ENCODE results near the gene RAD21L1. TPM values are rescaled to one million over a fixed set of nuclear protein-coding genes. Genes with fewer than 3 reads are reported as not detected.

Gene RAD21L1
- total RNA-seq, 2 donors from 2014 or later = 1.4 TPM; not detected in 1

DNA sequence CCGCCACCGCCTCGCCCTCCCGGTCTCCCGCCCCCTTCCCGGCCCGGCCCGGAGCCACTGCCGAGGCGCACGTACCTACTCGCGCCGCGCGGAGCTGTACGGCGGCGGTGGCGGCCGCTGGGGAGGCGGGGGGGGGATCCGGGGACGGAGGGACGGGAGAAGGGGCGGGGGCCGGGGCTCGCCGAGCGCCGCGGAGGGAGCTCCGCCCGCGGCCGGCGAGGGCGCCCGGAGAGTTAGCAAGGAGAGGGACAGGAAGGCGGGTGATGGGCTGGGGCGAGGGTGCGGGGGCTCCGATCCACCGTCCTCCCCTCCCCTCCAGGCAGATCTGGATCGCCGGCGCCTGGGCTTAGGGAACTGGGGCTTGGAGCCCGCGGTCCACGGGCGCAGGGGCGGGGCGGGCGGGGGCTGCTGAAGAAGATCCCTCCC lies 40.5 kb upstream of the RAD21L1 start:
- no peak overlapping the region for H3K27ac Mint-ChIP-seq
- peak overlapping the region; percentile 62 for H3K4me3 Mint-ChIP-seq
- H3K4me1 Mint-ChIP-seq = no peaks in the 10 kb centered on the region
- TF ChIP-seq, protein P1, sequence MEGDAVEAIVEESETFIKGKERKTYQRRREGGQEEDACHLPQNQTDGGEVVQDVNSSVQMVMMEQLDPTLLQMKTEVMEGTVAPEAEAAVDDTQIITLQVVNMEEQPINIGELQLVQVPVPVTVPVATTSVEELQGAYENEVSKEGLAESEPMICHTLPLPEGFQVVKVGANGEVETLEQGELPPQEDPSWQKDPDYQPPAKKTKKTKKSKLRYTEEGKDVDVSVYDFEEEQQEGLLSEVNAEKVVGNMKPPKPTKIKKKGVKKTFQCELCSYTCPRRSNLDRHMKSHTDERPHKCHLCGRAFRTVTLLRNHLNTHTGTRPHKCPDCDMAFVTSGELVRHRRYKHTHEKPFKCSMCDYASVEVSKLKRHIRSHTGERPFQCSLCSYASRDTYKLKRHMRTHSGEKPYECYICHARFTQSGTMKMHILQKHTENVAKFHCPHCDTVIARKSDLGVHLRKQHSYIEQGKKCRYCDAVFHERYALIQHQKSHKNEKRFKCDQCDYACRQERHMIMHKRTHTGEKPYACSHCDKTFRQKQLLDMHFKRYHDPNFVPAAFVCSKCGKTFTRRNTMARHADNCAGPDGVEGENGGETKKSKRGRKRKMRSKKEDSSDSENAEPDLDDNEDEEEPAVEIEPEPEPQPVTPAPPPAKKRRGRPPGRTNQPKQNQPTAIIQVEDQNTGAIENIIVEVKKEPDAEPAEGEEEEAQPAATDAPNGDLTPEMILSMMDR (conservative IDR thresholded peaks at IDR 0.05) = no peak
- peaks cover 3% of the 10 kb centered on the region for H3K36me3 Mint-ChIP-seq (ENCODE audit: low read depth)
- no peaks in the 10 kb centered on the region for H3K36me3 ChIP-seq (ENCODE audit: control insufficient read depth, insufficient read depth, low read length)
- H3K9ac ChIP-seq (ENCODE audit: extremely low read depth, low read length, poor library complexity, severe bottlenecking) = no peak overlapping the region
- peaks cover 5% of the 10 kb centered on the region for H3K4me1 ChIP-seq (ENCODE audit: control insufficient read depth, insufficient read depth, low read length)
- peaks cover 49% of the 10 kb centered on the region for H3K27me3 Mint-ChIP-seq (ENCODE audit: insufficient read depth)
- H3K9me3 ChIP-seq (ENCODE audit: control insufficient read depth, low read length) = no peaks in the 10 kb centered on the region
- H3K27ac ChIP-seq (ENCODE audit: low read depth, low read length) = no peak overlapping the region
- H3K27me3 ChIP-seq (ENCODE audit: control insufficient read depth, insufficient read depth, low read length, poor library complexity, severe bottlenecking) = peaks cover 44% of the 10 kb centered on the region
- no peaks in the 10 kb centered on the region for H3K9me3 Mint-ChIP-seq
- H3K4me3 ChIP-seq (ENCODE audit: low read length) = peak overlapping the region; percentile 45
- WGBS, 2 experiments (ENCODE audit: insufficient coverage in 1 of 2, insufficient read length in 1 of 2) = 0% methylated on average over 41 of the region's 54 CpGs; no CpG with 5 or more reads in 1 of the 2 experiments
- no peak for DNase-seq

DNA sequence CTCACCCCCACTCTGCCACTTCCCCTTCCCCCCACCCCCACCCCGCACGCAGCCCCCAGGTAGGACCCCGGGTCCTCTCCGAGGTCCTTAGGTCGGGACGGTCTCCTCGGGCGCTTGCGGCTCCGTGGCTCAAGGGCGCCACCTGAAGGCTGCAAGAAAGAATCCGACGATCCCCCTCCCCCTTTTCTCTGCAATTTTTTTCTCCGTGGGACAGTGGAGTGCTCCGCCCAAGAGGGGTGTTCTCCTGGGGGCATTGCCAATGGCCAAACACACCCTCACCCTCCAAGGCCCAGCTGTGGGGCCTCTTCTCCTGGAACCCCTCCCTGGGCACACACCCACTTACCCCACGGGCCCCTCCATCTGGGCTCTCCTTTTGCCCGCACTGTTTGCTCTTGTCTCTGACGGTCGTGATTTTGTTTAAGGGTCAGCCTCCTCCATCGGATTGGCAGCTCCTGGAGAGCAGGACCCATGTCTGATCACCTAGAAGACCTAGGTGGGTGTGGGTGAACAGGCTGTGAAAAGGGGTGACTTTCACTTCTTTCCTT lies 40.0 kb upstream of the RAD21L1 start:
- H3K4me3 Mint-ChIP-seq = peak overlapping the region; percentile 62
- WGBS, 2 experiments (ENCODE audit: insufficient coverage in 1 of 2, insufficient read length in 1 of 2) = 20 to 21% methylated on average over 1 to 18 of the region's 20 CpGs
- Histone ChIP-seq H3K4me3 (ENCODE audit: low read length) (no peak overlapping the region), H3K9me3 (ENCODE audit: control insufficient read depth, low read length) (no peaks in the 10 kb centered on the region), H3K9ac (ENCODE audit: extremely low read depth, low read length, poor library complexity, severe bottlenecking) (no peak overlapping the region), H3K4me1 (ENCODE audit: control insufficient read depth, insufficient read depth, low read length) (peaks cover 5% of the 10 kb centered on the region), H3K36me3 (ENCODE audit: control insufficient read depth, insufficient read depth, low read length) (no peaks in the 10 kb centered on the region), H3K27ac (ENCODE audit: low read depth, low read length) (no peak overlapping the region), H3K27me3 (ENCODE audit: control insufficient read depth, insufficient read depth, low read length, poor library complexity, severe bottlenecking) (peaks cover 49% of the 10 kb centered on the region)
- no peaks in the 10 kb centered on the region for H3K4me1 Mint-ChIP-seq
- H3K36me3 Mint-ChIP-seq (ENCODE audit: low read depth) = peaks cover 2% of the 10 kb centered on the region
- H3K9me3 Mint-ChIP-seq = no peaks in the 10 kb centered on the region
- H3K27ac Mint-ChIP-seq = no peak overlapping the region
- DNase-seq = peak; percentile 89
- TF ChIP-seq, protein P1 (conservative IDR thresholded peaks at IDR 0.05) = peak; percentile 80
- peaks cover 55% of the 10 kb centered on the region for H3K27me3 Mint-ChIP-seq (ENCODE audit: insufficient read depth)

DNA sequence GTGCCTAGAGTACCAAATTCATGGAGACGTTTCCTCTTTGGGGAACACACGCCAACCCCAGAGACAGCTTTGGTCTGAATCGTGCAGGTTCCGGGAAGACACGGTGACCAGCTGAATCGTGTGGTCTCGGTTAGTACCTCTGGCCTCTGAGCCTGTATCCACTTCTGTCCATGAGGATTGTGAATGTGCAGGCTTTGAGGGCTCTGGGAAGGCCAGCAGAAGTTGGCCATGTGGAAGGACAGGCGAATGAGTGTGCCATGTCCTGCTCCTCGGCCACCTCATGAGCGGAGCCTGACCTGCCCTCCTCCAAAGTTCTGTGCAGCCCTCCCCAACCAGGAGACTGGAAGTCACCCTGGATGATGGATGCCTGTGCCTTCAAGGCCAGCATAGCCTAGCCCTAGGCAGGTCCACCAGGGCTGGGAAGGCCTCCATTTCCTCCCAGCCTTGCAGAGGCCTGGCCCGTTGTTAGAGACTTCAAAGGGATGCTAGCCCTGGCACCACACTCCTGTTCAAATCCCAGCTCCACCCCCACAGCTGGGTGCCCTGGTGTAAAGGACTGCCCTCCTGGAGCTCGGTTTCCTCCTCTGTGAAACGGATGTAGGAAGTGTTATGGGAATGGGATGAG lies 39.4 kb upstream of the RAD21L1 start:
- Mint-ChIP-seq H3K9me3 (no peaks in the 10 kb centered on the region), H3K36me3 (ENCODE audit: low read depth) (no peaks in the 10 kb centered on the region), H3K4me1 (no peaks in the 10 kb centered on the region), H3K27ac (no peak overlapping the region), H3K27me3 (ENCODE audit: insufficient read depth) (peaks cover 59% of the 10 kb centered on the region), H3K4me3 (peak overlapping the region; percentile 62)
- H3K36me3 ChIP-seq (ENCODE audit: control insufficient read depth, insufficient read depth, low read length) = no peaks in the 10 kb centered on the region
- H3K9ac ChIP-seq (ENCODE audit: extremely low read depth, low read length, poor library complexity, severe bottlenecking) = no peak overlapping the region
- peak; percentile 66 for DNase-seq
- no peaks in the 10 kb centered on the region for H3K9me3 ChIP-seq (ENCODE audit: control insufficient read depth, low read length)
- TF ChIP-seq, protein P1 (conservative IDR thresholded peaks at IDR 0.05) = no peak
- H3K27me3 ChIP-seq (ENCODE audit: control insufficient read depth, insufficient read depth, low read length, poor library complexity, severe bottlenecking) = peaks cover 55% of the 10 kb centered on the region
- H3K4me1 ChIP-seq (ENCODE audit: control insufficient read depth, insufficient read depth, low read length) = peaks cover 5% of the 10 kb centered on the region
- H3K4me3 ChIP-seq (ENCODE audit: low read length) = no peak overlapping the region
- no peak overlapping the region for H3K27ac ChIP-seq (ENCODE audit: low read depth, low read length)
- WGBS, 2 experiments (ENCODE audit: insufficient coverage in 1 of 2, insufficient read length in 1 of 2) = 79 to 89% methylated on average over 7 to 13 of the region's 13 CpGs

Measured in endodermal cell (in vitro differentiated cells).